Left hindlimb (tissue), 1 donor: Measurements from ENCODE around the gene NKIRAS1.
"Not testable (repeated sequence)": the region's sequence is repeated elsewhere in the genome, so short reads cannot be mapped to it uniquely, and the experiment has no call there.

ENCODE experiments used
- DNase-seq: peaks from one replicate; pipeline ENCODE4 v3.0.0-alpha.2; 2018

Gene NKIRAS1

DNA sequence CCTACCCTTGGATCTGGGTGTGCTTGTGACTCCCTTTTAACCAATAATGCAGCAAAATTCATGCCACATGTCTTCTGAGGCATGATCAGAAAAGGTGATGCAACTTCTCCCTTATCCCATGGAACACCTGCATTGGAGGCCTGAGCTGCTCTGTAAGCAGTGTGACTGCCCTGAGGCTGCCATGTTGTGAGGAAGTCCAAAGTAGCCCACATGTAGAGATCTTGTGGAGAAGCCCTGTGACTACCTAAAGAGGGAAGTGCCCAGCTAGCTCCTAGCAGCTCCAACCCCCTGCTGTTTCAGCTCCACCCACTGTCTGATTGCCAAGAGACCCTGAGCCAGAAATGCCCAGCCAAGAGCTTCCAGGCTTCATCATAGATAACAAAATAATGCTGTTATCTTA, 21.9 kb upstream of the NKIRAS1 start:
- DNase-seq, result no peak

DNA sequence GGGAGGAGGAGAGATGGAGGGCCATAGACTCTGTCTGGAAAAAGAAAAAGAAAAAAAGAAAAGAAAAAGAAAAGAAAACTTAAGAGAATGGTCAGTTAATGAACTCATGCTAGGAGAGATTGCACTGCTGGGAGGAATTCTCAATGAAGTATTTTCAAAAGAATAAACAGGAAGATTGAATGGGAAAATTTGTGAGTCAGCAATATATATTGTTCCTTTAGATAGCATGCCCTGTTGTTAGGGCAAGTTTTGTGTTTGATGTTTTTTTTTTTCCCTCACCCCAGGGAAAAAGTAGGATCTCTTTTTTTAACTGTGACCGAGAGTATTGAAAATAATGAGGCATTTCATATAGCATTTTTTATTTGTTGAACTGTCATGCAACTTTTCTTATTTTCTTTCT, 20.5 kb upstream of the NKIRAS1 start:
- DNase-seq, result no peak

DNA sequence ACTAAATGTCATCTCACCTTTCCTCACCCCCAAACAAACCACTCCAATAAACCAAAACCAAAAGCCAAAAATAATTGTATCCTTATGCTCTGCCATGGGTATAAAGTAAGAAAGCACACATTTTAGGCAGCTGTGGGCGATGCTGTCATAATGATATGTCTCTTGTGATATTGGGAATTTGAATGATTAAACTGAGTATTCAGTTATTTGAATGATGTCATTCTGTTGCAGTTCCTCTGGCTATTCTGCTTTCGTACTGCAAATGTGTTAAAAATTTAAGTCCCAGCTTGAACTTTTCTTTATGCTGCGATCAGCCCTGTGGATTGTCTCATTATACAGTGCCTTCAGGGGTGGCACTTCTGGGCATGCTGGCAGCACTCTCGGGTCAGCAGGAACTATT, 17.5 kb upstream of the NKIRAS1 start:
- no peak for DNase-seq

DNA sequence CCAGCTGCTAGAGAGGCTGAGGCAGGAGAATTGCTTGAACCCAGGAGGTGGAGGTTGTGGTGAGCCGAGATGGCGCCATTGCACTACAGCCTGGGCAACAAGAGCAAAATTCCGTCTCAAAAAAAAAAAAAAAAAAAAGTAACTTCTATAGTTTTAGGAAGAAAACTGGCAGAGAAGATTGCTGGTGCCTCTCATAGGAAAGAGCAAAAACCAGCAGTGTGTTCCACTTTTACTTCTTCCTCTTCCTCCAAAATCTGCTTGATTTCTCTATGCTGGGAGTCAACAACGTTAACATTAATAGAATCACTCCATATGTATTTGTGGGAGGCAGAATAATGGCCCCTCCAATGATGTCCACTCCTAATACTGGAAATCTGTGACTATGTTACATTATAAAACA, 15.8 kb upstream of the NKIRAS1 start:
- DNase-seq, result no peak

DNA sequence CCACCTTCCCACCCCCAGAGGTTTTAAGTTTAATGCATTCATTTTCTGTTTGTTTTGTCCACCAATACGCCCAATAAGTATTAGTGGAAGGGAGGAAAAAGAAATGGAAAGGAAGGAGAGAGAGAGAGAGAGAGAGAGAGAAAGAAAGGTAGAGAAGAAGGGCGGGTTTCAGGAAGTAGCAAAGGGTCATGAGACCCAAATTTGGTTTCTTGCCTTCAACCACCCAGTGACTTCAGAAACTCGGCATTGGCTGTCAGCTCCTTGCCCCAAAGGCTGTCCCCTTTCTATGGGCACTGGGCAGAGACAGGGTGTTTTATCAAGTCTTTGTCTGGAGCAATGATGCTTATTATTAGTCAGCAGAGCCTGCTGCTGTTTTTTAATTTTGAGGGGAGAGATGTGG, 14.8 kb upstream of the NKIRAS1 start:
- DNase-seq, result no peak

DNA sequence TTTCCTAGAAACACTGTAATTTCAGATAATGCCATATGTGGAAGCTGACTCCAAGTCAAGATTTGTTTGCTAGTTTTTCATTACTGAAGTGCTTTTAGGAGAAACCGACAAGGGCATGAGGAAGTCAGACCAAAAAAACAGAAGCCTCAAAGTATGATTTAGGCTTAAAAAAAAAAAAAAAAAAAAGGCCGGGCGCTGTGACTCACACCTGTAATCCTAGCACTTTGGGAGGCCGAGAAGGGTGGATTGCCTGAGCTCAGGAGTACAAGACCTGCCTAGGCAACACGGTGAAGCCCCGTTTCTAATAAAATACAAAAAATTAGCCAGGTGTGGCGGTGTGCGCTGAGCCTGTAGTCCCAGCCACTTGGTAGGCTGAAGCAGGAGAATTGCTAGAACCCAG, 11.7 kb upstream of the NKIRAS1 start:
- DNase-seq, result no peak

DNA sequence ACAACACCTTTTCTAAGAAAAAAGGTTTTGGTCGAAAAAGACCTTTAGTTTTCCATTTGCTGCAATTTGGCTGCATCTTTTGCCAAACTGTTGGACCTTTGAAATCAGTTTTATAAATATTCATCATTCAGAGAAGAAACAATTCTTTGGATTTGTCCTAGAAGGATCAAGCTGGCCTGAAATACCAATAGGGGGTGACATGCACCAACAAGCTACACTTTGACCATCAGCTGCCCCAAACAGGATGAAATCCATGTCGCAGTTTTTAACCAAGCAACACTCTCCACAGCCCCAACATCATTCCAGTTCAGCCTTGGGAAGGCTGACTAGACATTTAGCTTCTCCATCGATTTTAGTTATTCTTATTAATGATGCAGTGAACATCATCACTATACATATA, 9.9 kb upstream of the NKIRAS1 start:
- no peak for DNase-seq

DNA sequence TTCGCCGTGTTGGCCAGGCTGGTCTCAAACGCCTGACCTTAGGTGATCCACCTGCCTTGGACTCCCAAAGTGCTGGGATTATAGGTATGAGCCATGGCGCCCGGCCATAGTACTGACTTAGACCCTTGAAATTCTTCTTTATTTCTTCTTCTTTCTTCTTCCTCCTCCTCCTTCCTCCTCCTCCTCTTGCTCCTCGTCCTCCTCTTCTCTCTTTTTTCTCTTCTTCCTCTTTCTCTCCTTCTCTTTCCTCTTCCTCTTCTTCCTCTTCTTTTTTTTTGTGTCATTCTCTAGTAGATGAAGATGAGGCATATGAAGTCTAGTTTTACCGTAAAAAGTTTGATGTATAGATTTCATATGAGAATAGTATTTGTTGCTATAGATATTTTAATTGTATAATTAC, 9.5 kb upstream of the NKIRAS1 start:
- DNase-seq, result no peak

DNA sequence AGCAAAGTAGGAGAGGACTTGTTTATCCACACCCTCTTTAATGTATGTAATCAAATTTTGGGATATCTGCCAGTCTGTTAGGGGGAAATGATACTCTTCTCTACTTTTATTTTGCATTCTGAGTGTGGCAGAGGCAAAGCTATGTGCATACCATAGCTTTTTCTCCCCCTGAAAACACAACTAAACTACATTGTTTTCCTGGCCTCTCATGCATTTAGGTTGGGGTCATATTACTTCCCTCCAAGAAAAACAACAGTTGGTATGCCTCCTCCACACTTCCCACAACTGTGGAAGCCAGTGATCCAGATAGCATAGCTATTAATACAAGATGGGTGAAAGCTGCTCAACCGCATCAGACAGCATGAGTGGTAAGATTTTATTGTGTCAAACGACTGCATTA, 7.0 kb upstream of the NKIRAS1 start:
- DNase-seq, result no peak

DNA sequence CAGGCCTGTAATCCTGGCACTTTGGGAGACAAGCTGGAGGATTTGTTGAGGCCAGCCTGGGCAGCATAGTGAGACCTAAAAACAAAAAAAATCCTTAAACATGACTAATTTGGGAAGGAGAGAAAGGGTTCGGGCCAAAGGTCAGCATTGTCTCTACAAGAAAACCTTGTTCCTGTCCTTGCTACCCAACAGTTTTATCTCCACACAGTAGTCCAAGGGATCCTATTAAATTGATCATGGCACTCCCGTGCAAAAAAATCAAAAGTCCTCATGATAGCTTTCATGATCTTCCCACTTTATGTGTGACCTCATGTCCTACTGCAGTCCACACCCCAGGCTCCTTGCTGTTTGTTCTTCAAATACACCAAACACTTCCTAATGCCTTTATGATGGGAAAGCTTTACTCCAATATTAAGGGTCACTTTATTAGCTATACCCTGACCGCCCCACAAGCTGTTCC, 4.3 kb upstream of the NKIRAS1 start:
- DNase-seq, result no peak

DNA sequence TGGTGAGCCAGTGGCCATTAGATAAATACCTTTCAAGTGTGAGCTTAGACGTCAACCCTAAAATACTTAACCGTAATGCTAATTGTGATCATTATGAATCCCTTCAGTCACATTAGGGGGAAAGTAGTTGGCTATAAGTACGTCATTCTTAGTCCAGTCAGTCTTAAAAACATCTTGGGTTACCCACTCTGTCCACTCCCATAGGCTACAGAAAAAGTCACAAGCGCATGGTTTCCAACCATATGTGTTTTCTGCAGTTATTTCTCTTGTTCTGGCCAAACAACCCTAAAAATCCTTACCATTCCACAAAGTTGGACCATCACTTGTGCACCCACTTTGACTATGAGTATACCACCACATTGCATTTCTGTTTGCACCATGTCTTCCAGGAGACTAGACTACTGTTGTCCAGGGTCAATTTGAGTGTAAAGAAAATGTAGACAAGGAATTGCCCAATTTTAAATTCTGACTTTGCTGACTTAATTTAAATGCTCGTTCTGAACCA, 3.4 kb upstream of the NKIRAS1 start:
- no peak for DNase-seq

DNA sequence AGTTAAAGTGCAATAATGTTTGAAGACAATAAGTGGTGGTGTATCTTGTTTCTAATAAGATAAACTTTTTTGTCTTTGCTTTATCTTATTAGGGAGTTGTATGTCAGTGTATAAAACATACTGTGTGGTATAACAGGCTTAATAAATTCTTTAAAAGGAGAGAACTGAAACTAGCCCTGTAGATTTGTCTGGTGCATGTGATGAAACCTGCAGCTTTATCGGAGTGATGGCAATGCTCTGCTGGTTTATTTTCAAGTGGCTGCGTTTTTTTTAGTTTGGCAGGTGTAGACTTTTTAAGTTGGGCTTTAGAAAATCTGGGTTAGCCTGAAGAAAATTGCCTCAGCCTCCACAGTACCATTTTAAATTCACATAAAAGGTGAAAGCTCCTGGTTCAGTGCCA, 2.8 kb upstream of the NKIRAS1 start:
- DNase-seq, result no peak

DNA sequence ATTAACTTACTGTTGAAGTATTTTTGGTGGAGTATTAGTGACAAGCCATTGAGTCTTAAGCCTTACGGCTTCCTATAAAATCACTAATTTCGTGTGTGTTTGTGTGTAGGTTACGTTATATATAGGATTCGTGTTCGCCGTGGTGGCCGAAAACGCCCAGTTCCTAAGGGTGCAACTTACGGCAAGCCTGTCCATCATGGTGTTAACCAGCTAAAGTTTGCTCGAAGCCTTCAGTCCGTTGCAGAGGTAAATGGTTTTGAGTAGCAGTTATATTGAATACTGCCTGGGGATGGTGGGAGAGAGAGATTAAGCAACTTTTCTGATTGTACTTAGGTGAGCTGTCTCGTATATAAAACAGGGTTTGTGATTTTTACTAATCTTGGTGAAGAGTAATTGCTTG, 1.5 kb upstream of the NKIRAS1 start:
- not testable (repeated sequence) for DNase-seq

DNA sequence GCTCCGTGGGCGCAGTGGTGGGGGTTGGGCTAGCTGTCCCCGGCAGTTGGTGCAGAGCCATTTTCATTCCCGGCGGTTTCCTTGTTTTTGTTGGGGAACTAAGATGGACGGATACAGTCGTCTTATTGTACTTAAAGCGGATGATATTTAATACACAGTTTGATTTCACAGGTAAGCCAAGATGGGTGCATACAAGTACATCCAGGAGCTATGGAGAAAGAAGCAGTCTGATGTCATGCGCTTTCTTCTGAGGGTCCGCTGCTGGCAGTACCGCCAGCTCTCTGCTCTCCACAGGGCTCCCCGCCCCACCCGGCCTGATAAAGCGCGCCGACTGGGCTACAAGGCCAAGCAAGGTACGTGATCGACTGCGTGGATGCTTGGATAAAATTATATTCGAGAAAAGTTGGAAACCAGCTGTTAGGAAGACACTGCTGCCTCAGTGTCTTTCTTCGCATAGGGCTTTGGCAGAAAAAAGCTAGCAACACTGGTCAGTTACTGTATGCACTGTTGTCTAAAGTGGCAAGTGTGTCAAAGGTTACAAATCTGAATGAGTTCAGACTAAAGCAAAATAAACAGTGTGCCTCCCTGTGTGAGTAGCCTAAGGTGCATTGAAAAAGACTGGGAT, 1.0 kb upstream of the NKIRAS1 start:
- DNase-seq, result not testable (repeated sequence)

DNA sequence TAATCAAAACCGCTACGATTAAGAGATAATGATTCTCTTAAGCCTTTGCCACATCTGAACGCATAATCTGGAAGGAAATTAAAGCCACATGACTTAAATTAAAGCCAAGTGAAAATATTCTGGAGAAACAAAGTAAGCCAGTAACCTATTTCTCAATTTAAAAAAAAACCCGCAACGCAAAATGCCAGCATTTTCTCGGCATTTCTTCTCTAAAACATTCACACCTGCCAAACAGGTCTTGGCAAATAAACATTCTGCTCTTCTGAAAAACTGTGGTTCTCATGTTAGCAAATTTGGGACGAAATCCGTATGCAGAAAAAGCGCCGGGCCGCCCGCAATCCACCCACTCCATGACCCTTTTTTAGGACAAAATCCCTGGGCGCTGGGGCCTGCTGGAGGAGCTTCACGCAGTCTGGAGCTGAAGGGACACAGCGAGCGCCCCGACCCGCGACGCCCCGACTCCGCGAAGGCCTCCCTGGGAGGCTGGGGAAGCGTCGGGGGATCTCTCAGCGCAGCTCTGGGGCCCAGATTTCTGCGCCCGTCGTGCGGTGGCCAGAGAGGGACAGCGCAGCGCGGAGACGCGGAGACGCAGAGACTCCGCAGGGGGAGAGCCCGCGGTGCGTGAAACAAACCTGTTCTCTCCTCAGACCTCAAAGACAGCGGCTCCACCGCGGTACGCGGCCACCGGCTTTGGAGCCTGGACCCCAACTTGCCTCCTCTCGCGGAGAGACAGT, 471 bp downstream of the NKIRAS1 start:
- no peak for DNase-seq

DNA sequence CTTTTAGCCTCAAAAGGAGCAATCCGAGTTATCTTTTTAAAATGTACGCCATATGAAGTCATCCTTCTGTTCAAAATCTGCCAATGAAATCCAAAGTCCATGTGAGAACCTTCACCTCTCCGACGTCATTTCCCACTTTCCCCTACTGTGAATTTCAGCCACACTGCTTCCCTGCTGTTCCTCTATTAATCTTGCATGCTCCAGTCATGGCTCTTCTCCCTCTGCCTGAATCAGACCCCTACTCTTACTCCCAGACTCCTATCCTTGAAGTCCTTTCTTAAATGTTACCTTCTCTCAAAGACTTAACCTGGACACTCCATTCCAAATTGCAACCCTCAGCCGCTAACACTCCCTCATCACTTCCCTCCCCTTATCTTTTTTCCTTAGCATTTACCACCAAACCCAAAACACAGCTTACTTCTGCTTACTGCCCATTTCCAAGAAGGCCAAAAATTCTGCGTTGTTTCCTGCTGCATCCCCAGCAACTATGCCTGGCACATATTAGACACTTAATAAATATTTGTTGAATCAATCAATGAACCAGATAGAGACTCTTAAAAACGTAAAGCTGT, 1.2 kb downstream of the NKIRAS1 start:
- no peak for DNase-seq

DNA sequence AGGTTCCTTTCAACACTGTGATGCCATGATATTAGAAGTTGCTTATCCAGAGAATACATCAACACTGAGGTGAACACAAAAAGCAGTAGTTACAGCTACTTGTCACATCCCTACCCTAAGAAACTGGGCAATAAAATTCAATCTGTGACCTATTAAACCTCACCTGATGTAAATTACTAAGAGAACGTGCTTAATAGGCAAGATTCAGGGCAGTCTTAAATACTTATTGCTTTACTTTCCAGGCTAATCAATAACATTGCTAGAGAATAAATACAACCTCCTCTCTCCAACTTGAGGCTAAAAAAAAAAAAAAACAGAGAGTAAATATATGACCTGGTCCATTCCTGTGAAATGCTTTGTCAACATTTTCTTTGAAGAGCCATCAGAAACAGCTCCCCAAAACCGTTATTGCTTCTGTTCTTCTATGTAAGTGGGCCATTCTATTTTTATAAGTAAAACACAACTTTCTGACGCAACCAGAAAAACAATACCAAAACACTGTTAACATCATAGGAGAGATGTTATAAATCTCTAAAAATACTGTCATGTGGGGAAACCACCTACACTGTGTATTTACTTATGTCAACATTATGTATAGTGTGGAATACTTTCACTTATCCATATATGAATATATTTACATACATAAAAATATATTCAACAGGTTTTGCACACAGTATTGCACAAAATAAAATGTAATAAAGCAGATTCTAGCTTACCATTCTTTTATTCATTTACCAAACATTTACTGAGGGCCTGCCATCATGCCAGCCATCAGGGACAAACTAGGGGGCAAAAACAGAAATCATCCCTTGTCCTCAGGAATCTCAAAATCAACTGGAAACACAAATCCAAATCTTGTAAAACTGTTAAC, 2.7 kb downstream of the NKIRAS1 start:
- no peak for DNase-seq

DNA sequence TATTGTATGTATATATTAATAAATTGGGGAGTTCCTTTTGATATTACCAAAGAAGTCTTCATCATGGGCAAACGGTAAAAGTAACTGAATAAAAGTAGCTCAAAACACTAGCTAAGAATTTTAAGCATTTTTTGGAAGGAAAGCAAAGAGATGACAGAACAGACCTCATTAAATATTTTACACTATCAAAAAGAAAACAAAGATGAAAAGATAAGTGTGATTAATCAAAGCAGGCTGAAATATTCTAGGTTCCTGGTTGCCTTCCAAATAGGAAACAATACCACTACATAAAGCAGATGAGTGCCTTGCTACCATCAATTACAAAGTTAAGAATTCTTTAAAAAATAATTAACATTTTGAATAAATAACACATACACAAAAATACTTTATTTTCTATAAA, 3.6 kb downstream of the NKIRAS1 start:
- no peak for DNase-seq

DNA sequence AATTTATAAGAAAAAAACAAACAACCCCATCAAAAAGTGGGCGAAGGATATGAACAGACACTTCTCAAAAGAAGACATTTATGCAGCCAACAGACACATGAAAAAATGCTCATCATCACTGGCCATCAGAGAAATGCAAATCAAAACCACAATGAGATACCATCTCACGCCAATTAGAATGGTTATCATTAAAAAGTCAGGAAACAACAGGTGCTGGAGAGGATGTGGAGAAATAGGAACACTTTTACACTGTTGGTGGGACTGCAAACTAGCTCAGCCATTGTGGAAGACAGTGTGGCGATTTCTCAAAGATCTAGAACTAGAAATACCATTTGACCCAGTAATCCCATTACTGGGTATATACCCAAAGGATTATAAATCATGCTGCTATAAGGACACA, 4.5 kb downstream of the NKIRAS1 start:
- not testable (repeated sequence) for DNase-seq

DNA sequence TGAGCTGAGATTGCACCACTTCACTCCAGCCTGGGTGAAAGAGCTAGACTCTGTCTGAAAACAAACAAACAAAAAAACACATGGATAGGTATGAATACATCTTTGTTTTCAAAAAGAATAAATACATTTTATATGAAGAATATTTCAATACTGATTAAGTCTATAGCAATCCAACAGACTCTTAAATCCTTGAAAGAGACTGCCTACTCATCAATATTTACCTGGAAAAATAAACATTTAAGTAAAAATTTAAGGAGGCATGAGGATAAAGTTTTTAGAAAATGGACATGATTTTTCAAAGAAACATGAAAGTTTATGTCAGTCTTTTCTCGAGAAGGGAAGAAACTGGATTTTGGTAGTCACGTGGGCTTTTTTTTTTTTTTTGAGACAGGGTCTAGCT, 5.4 kb downstream of the NKIRAS1 start:
- DNase-seq, result no peak

DNA sequence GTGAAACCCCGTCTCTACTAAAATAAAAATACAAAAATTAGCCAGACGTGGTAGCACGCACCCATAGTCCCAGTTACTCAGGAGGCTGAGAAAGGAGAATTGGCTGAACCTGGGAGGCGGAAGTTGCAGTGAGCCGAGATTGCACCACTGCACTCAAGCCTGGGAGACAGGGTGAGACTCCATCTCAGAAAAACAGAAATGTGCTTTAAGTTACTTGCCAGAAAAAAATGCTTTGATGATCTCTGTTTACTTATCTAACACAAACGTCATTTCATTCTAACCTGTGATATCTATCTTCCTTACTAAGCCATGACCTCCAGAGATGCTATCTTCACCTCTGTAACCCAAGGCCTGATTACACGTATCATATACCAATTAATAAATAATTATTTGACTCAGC, 7.4 kb downstream of the NKIRAS1 start:
- no peak for DNase-seq

DNA sequence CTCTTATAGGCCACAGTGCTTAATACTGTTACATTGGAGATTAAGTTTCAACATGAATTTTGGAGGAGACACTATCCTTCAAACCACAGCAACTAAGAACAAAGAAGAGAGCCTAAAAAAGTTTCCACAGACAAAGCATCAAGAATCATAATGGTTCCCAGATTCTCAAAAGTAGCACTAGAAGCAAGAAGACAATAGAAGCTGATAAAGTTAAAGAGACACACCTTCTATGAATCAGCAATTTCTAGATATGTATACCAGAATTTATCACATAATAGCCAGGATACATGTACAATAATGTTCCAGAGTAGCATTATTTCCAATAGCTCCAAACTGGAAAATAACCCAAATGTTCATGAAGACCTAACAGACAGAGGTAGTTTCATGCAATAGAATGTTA, 12.2 kb downstream of the NKIRAS1 start:
- DNase-seq, result no peak

DNA sequence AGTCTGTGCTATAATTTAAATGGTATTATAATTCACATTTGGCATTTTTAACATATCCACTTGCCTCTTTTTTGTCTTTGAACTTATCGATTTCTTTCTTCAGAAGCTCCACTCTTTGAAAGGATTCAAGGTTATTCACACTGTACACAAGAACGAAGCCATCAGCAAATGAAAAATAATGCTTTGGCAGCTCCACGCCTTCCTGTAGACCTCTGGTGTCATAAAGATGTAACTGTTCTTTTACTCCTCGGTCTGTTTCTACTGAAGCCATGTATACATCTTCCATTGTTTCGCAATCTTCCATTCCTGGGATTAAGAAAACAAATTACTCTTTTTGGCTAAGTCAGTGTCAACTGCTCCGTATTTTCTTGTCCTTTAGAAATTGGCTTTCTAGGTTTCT, 16.0 kb downstream of the NKIRAS1 start:
- no peak for DNase-seq
